Fibroblast of lung (primary cell): ENCODE data around the gene ADCY4. TPM values are rescaled to one million over a fixed set of nuclear protein-coding genes. Genes with fewer than 3 reads are reported as not detected.

ENCODE experiments used
- DNase-seq, 2 donors: peaks; one replicate each; pipeline versions ENCODE4 v3.0.0 to v3.0.0-alpha.2; 2010; ENCODE audit warnings: low read depth in 2 of 2
- H2AFZ ChIP-seq: 2 replicates; pipeline ENCODE4 v1.5.1; 2012; ENCODE audit warnings: low read length, control low read depth, inconsistent platforms
- H3K27ac ChIP-seq: 2 replicates; pipeline ENCODE4 v1.5.1; 2011; ENCODE audit warnings: low read length, control low read depth; ENCODE audit not compliant: insufficient read depth
- H3K27me3 ChIP-seq: 2 replicates; pipeline ENCODE4 v1.5.1; 2011; ENCODE audit warnings: mild to moderate bottlenecking, low read length; ENCODE audit not compliant: control insufficient read depth, insufficient read depth
- H3K36me3 ChIP-seq: 2 replicates; pipeline ENCODE4 v1.5.1; 2011; ENCODE audit warnings: low read length; ENCODE audit not compliant: control insufficient read depth, insufficient read depth
- H3K4me1 ChIP-seq: 2 replicates; pipeline ENCODE4 v1.5.1; 2011; ENCODE audit warnings: low read length; ENCODE audit not compliant: control insufficient read depth, insufficient read depth; ENCODE audit errors: extremely low read depth
- H3K4me2 ChIP-seq: 2 replicates; pipeline ENCODE4 v1.5.1; 2011; ENCODE audit warnings: low read length, control low read depth; ENCODE audit not compliant: insufficient read depth; ENCODE audit errors: extremely low read depth
- H3K4me3 ChIP-seq, 4 experiments: fragments of 200-600 bp in 1 of 4; sonication (generic) in 1 of 4; replicated peaks in 1 of 4; 2 replicates each; pipeline ENCODE4 v1.5.1; 2011 to 2016; ENCODE audit warnings: low read length in 4 of 4, low read depth in 3 of 4, mild to moderate bottlenecking in 3 of 4, control low read depth in 2 of 4, inconsistent platforms in 1 of 4, mixed read lengths in 1 of 4; ENCODE audit not compliant: insufficient read depth in 1 of 4; ENCODE audit errors: control extremely low read depth in 1 of 4
- H3K79me2 ChIP-seq: 2 replicates; pipeline ENCODE4 v1.5.1; 2012; ENCODE audit warnings: mild to moderate bottlenecking, low read length, inconsistent platforms; ENCODE audit not compliant: control insufficient read depth, insufficient read depth
- H3K9ac ChIP-seq: 2 replicates; pipeline ENCODE4 v1.5.1; 2011; ENCODE audit warnings: mild to moderate bottlenecking, low read length, control low read depth; ENCODE audit not compliant: insufficient read depth
- H3K9me3 ChIP-seq: 2 replicates; pipeline ENCODE4 v1.5.1; 2012; ENCODE audit warnings: low read depth, low read length; ENCODE audit not compliant: control insufficient read depth, insufficient read depth
- H4K20me1 ChIP-seq: 2 replicates; pipeline ENCODE4 v1.5.1; 2011; ENCODE audit warnings: low read length; ENCODE audit not compliant: control insufficient read depth, insufficient read depth; ENCODE audit errors: extremely low read depth
- CTCF ChIP-seq, 2 donors: IDR thresholded peaks in 1 of 2; conservative IDR thresholded peaks in 1 of 2; 1 replicate in 1 of 2; 2 replicates in 1 of 2; pipeline ENCODE4 v1.5.1; 2011 to 2012; ENCODE audit warnings: low read length in 2 of 2, control low read depth in 1 of 2, inconsistent platforms in 1 of 2, low read depth in 1 of 2, mild to moderate bottlenecking in 1 of 2
- EZH2 ChIP-seq: IDR thresholded peaks from 2 replicates; pipeline ENCODE4 v1.5.1; 2012; ENCODE audit warnings: low read length, control low read depth, mild to moderate bottlenecking; ENCODE audit errors: missing control alignments
- polyA plus RNA-seq, 2 donors: library from polyadenylated mRNA; depleted of rRNA in 1 of 2; stranded (reverse) in 1 of 2; unstranded in 1 of 2; fragments of >200 nt; gene quantifications; 2 replicates each; pipeline ENCODE4 v1.2.1, GENCODE V29; 2011 to 2012; ENCODE audit warnings: missing spikeins in 1 of 2
- total RNA-seq: library from RNA; depleted of rRNA; stranded (reverse); fragments of >200 nt; gene quantifications from 2 replicates; pipeline ENCODE4 v1.2.1, GENCODE V29; 2014

The ADCY4 gene
- total and polyA plus RNA-seq, 2 donors (not counting 1 experiment from before 2014, with no cell fraction given) = 1.4 to 7.4 TPM

GRCh38 chr14:24313913-24314312, 21.0 kb downstream of the ADCY4 start:
- Histone ChIP-seq H2AFZ (no peak overlapping the region), H3K9me3 (no peaks in the 10 kb centered on the region), H3K9ac (no peak overlapping the region), H3K4me1 (peaks cover 16% of the 10 kb centered on the region), H3K36me3 (no peaks in the 10 kb centered on the region), H3K27me3 (peaks cover 7% of the 10 kb centered on the region), H3K4me3 (no peak overlapping the region), H4K20me1 (no peaks in the 10 kb centered on the region), H3K27ac (no peak overlapping the region), H3K79me2 (no peaks in the 10 kb centered on the region), H3K4me2 (no peak overlapping the region)
- TF ChIP-seq CTCF (conservative IDR thresholded peaks at IDR 0.05 in 1 of 2, IDR thresholded peaks at IDR 0.05 in 1 of 2; ENCODE audit: low read depth in 1 of 2, low read length in 2 of 2) = no peak
- no peak for TF ChIP-seq EZH2
- no peak for DNase-seq

GRCh38 chr14:24312736-24313507, 21.9 kb downstream of the ADCY4 start:
- Histone ChIP-seq H3K27ac (no peak overlapping the region), H3K4me1 (peaks cover 16% of the 10 kb centered on the region), H3K79me2 (no peaks in the 10 kb centered on the region), H3K9me3 (no peaks in the 10 kb centered on the region), H3K4me3 (no peak overlapping the region), H3K27me3 (no peaks in the 10 kb centered on the region), H3K9ac (no peak overlapping the region), H4K20me1 (no peaks in the 10 kb centered on the region), H3K36me3 (no peaks in the 10 kb centered on the region), H3K4me2 (no peak overlapping the region), H2AFZ (no peak overlapping the region)
- peak in 1 of 2 donors; percentile 34 for DNase-seq
- TF ChIP-seq CTCF (conservative IDR thresholded peaks at IDR 0.05 in 1 of 2, IDR thresholded peaks at IDR 0.05 in 1 of 2; ENCODE audit: low read depth in 1 of 2, low read length in 2 of 2) (no peak), EZH2 (no peak)

- no peak for TF ChIP-seq CTCF (conservative IDR thresholded peaks at IDR 0.05 in 1 of 2, IDR thresholded peaks at IDR 0.05 in 1 of 2; ENCODE audit: low read depth in 1 of 2, low read length in 2 of 2)
- no peak for TF ChIP-seq EZH2
- Histone ChIP-seq H3K4me2 (no peak overlapping the region), H3K79me2 (no peaks in the 10 kb centered on the region), H3K4me1 (peaks cover 13% of the 10 kb centered on the region), H3K27me3 (no peaks in the 10 kb centered on the region), H2AFZ (no peak overlapping the region), H3K9me3 (no peaks in the 10 kb centered on the region), H3K27ac (no peak overlapping the region), H4K20me1 (no peaks in the 10 kb centered on the region), H3K4me3 (no peak overlapping the region), H3K36me3 (peaks cover 2% of the 10 kb centered on the region), H3K9ac (no peak overlapping the region)
- peak in 1 of 2 donors; percentile 29 for DNase-seq
Observed at GRCh38 chr14:24311837-24312615, 22.8 kb downstream of the ADCY4 start.
